ENCODE results near the gene WT1. TPM values are rescaled to one million over a fixed set of nuclear protein-coding genes. Genes with fewer than 3 reads are reported as not detected.
A peak's percentile ranks its signal among the peaks of the same experiment; 100 is the strongest.

The WT1 gene
- total RNA-seq, 4 donors from 2014 or later, result 0.33 to 0.40 TPM; not detected in 2

DNA sequence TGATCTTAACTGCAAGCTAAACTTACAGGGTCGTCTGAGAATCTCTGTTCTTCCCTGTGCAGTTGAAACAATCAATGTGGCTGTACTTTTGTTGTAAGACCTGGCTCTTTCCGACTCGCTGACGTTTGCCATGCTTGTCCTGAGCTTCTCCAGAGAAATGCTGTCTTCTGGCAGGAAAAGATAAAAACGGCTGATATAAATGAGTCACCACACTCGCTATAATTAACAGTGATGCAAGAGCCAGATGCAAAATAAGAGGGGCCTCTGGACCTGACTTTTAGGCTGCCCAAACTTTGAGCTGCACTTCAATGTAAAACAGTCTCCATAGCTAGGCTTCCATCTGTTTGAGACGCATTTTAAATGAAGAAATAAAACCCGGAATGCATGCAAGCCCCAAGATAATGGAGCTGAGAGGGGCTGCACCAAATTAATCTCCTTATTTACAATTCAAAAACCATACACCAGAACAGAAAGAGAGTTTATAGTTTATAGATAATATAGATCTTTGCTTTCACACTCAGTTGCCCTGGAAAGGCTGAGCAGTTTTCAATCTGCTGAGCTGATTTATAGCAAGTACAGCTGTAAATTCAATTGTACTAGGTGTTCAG, 48.5 kb downstream of the WT1 start:
- no peaks in the 10 kb centered on the region for H3K4me1 ChIP-seq
- H3K27me3 ChIP-seq, result no peaks in the 10 kb centered on the region
- no peak overlapping the region for H3K4me3 ChIP-seq (replicated peaks in 1 of 3)
- no peaks in the 10 kb centered on the region for H3K9me3 ChIP-seq
- H3K27ac ChIP-seq, result no peak overlapping the region
- WGBS, 2 donors, result 49 to 59% methylated on average over 8 of the region's 8 CpGs
- H3K36me3 ChIP-seq, result no peaks in the 10 kb centered on the region
- DNase-seq, result no peak
- TF ChIP-seq CTCF (IDR thresholded peaks at IDR 0.05), result no peak
- no peak for TF ChIP-seq POLR2A (IDR thresholded peaks at IDR 0.05)
- intact Hi-C loops (cut with DNase I), result no loop called here

DNA sequence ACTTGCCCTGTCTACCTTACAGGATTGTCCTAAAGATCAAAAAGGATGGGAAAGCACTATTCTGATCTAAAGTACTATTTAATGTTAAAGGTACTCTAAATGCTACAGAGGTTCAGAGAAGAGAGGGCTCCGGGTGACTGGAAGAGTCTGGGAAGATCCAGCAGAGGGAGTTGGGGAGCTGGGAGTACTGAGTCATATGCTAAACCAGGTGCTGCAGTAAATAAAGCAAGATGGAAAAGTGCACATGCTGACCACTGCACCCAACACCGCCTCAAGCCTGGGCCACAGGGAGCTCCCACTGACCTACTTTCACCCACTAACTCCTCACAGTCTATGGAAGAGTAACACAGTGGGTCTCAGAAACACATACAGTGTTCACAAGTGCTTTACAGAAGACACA, 49.3 kb downstream of the WT1 start:
- no peaks in the 10 kb centered on the region for H3K9me3 ChIP-seq
- peak; percentile 12 to 17 for DNase-seq
- H3K4me1 ChIP-seq, result no peaks in the 10 kb centered on the region
- H3K27ac ChIP-seq, result no peak overlapping the region
- intact Hi-C loops (cut with DNase I), result no loop called here
- no peak for TF ChIP-seq POLR2A (IDR thresholded peaks at IDR 0.05)
- peak in 1 of 6 experiments; percentile 33 for TF ChIP-seq CTCF (IDR thresholded peaks at IDR 0.05)
- WGBS, 2 donors, result 19 to 28% methylated on average over 2 of the region's 2 CpGs
- no peaks in the 10 kb centered on the region for H3K27me3 ChIP-seq
- no peak overlapping the region for H3K4me3 ChIP-seq (replicated peaks in 1 of 3)
- no peaks in the 10 kb centered on the region for H3K36me3 ChIP-seq

GRCh38 chr11:32382339-32383049, 52.8 kb downstream of the WT1 start:
- intact Hi-C loops (cut with DNase I), result no loop called here
- TF ChIP-seq POLR2A (IDR thresholded peaks at IDR 0.05) (no peak), CTCF (IDR thresholded peaks at IDR 0.05) (no peak)
- Histone ChIP-seq H3K4me1 (no peaks in the 10 kb centered on the region), H3K36me3 (no peaks in the 10 kb centered on the region), H3K9me3 (no peaks in the 10 kb centered on the region), H3K4me3 (replicated peaks in 1 of 3) (no peak overlapping the region), H3K27me3 (no peaks in the 10 kb centered on the region), H3K27ac (no peak overlapping the region)
- no peak for DNase-seq
- WGBS, 2 donors, result 80 to 82% methylated on average over 10 of the region's 10 CpGs

- intact Hi-C loops (cut with DNase I), result no loop called here
- Histone ChIP-seq H3K27ac (no peak overlapping the region), H3K9me3 (no peaks in the 10 kb centered on the region), H3K4me1 (no peaks in the 10 kb centered on the region), H3K4me3 (replicated peaks in 1 of 3) (no peak overlapping the region), H3K36me3 (no peaks in the 10 kb centered on the region), H3K27me3 (no peaks in the 10 kb centered on the region)
- DNase-seq, result peak; percentile 5 to 15
- WGBS, 2 donors, result 65 to 68% methylated on average over 3 to 9 of the region's 9 CpGs
- TF ChIP-seq POLR2A (IDR thresholded peaks at IDR 0.05) (no peak), CTCF (IDR thresholded peaks at IDR 0.05) (no peak)
Measured at GRCh38 chr11:32381179-32381578, 54.2 kb downstream of the WT1 start.

DNA sequence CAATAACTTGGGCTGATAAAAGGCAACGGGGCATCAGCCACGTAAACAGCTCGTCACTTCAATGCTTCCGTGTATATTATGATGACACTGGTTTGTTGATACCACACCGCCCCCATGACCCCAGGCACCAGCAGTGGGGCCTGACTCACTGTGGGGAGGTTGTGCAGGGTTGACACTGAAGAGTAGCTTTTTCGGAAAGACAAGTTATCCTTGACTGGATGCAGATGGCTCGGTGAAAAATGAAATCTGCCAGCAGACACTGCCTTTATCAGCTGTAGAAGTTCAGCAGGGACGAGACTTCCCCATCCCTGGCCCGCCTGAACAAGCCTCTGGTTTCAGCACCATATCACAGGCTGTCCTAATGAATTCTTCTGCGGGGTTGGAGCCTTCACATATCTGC, 55.6 kb downstream of the WT1 start:
- no peaks in the 10 kb centered on the region for H3K4me1 ChIP-seq
- no peaks in the 10 kb centered on the region for H3K27me3 ChIP-seq
- WGBS, 2 donors, result 73 to 80% methylated on average over 10 of the region's 10 CpGs
- TF ChIP-seq POLR2A (IDR thresholded peaks at IDR 0.05), result no peak
- no peak for TF ChIP-seq CTCF (IDR thresholded peaks at IDR 0.05)
- H3K27ac ChIP-seq, result no peak overlapping the region
- no peaks in the 10 kb centered on the region for H3K36me3 ChIP-seq
- no peak overlapping the region for H3K4me3 ChIP-seq (replicated peaks in 1 of 3)
- H3K9me3 ChIP-seq, result no peaks in the 10 kb centered on the region
- DNase-seq, result no peak
- intact Hi-C loops (cut with DNase I), result no loop called here
